GM12801 (cell line): ENCODE results near the gene LOC101059915.

Source experiments
- TF ChIP-seq, protein P1 (sequence below): IDR thresholded peaks from one replicate; pipeline ENCODE4 v1.5.1; 2011; ENCODE audit warnings: control low read depth; ENCODE audit not compliant: insufficient read length; ENCODE audit errors: extremely low read depth

Gene LOC101059915

DNA sequence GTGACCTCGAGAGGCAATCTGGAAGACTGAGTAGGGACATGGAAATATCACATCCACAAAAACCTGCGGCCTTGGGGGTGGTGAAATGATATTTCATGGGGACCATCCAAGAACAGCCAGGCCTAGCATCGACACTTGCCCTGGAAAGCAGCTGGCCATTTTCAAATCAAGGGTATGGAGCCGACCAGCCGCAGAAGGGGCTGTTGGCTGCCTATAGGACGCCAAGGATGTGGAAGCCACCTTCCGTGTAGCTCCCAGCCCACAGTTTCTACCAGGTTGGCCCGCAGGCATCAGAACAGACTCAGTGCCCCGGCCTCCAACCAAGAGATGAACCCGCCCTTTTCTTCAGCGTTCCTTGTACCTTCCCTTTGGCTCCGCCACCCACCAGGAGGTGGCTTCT lies 5.4 kb upstream of the LOC101059915 start:
- TF ChIP-seq, protein P1, sequence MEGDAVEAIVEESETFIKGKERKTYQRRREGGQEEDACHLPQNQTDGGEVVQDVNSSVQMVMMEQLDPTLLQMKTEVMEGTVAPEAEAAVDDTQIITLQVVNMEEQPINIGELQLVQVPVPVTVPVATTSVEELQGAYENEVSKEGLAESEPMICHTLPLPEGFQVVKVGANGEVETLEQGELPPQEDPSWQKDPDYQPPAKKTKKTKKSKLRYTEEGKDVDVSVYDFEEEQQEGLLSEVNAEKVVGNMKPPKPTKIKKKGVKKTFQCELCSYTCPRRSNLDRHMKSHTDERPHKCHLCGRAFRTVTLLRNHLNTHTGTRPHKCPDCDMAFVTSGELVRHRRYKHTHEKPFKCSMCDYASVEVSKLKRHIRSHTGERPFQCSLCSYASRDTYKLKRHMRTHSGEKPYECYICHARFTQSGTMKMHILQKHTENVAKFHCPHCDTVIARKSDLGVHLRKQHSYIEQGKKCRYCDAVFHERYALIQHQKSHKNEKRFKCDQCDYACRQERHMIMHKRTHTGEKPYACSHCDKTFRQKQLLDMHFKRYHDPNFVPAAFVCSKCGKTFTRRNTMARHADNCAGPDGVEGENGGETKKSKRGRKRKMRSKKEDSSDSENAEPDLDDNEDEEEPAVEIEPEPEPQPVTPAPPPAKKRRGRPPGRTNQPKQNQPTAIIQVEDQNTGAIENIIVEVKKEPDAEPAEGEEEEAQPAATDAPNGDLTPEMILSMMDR: no peak

DNA sequence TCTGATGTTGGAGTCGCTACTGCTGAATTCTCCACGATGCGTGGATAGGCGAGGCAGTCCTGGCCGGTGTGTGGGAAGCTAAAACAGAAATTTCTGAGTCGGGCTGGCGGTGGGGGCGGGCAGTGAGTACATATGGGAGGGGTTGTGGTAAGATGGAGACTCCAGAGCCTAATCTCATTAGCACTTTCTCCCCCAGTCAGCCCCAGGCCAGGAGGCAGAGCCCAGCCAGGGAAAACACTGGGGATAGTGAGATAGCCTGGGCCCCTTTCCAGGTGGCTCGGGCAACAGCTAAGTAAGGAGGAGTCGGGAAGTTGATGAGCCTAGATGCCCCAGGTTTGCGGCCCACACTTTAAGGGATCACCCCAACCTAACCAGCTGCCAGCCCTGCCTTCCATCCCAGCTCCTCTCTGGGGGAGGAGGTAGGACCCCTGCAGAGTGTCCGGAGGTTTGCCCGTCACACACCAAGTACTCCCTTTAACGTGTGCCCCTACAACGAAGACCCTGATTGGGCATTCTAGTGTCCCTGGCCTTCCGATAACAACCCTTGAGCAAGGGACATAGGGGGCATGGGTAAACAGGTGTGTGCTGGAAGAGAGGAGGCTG lies 2.4 kb upstream of the LOC101059915 start:
- TF ChIP-seq, protein P1: no peak

DNA sequence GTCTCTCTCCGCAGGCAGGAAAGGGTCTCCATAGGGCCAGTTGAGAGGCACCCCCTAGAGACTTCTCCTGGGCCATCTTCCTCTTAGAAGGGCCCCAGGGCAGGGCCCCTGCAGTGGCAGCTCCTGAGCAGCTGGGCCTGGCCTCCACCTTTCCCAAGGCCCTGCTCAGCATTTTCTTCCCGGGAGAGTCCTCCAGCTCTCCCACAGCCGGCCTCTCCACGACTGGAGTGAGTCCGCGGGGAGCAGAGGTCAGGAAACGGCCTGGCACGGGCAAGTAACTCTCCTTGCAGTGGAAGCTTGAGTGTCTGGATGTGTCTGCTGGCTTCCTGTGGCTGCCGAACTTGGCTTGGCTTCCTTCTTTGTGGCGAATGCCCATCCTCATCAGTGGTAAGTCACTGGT lies 1.6 kb upstream of the LOC101059915 start:
- TF ChIP-seq, protein P1: no peak

DNA sequence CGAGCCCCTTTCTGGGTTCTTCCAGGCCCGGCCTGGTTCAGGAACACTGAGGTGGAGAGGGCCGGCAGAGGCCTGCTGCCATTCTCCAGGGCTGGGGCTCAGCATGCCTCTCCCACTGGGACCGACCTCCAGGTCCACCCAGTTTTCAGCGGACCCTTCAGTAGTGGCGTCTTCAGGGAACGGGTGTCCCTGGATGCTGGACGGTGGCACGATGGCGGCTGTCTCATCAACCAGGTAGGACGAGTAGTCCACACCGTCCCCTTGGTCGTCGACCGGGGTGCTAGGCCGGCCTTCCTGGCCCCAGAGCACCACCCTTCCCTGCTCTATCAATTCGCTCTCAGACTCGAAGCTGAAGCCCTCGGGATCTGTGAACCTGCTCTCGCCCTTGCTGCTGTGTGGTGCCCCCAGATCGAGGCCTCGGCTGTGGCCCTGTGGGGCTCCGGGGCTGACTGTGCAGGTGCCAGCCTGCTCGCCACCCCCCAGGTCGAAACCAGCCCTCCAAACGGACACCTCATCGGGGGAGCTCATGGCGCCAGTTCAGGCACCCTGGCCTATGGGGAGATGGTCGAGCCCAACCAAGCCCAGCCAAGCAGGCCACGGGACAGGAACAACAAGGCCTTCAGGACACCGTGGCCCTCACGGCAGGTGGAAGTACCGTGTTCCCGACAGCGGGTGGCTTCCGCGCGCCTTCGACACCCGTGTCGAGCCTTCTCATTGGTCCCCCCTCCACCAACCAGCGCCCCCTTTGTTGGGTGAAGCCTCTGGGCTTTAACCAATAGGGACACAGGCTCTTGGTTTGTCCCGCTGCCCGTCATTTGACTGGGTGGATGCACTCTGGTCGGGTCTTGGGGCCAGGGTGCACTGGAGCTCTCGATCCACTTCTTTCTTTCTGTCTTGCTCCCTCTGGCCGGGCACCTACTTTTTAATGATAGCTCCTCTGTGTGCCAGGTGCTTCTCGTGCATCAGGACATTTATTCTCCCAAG lies 814 bp upstream of the LOC101059915 start:
- TF ChIP-seq, protein P1: no peak

DNA sequence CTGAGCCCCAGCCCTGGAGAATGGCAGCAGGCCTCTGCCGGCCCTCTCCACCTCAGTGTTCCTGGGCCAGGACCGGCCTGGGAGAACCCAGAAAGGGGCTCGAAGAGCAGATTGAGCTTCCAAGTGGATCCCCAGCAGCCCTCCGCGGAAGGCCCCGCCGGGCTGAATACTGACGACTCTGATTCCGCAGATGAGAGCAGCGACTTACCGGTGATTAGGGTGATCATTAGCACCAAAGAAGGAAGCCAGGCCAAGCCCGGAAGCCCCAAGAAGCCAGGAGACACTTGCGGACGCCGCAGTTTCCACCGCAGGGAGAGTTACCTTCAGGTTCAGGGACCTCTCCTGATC lies 876 bp downstream of the LOC101059915 start:
- TF ChIP-seq, protein P1: no peak

DNA sequence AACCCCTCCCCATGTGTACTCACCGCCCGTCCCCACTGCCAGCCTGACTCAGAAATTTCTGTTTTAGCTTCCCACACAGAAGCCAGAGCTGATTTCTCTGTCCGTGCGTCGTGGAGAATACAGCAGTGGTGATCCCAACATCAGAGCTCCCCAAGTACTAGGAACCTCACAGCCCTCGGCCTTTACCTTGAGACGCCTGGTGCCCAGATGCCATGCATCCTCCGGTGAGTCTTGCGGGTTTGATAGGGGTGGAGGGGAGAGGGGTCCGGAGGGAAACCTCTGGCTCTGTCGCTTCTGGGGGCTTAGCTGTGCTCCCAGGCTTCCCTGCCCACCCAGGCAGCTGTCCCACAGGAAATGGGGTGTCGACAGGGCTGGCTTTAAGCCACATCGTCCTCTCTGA lies 2.1 kb downstream of the LOC101059915 start:
- TF ChIP-seq, protein P1: no peak

DNA sequence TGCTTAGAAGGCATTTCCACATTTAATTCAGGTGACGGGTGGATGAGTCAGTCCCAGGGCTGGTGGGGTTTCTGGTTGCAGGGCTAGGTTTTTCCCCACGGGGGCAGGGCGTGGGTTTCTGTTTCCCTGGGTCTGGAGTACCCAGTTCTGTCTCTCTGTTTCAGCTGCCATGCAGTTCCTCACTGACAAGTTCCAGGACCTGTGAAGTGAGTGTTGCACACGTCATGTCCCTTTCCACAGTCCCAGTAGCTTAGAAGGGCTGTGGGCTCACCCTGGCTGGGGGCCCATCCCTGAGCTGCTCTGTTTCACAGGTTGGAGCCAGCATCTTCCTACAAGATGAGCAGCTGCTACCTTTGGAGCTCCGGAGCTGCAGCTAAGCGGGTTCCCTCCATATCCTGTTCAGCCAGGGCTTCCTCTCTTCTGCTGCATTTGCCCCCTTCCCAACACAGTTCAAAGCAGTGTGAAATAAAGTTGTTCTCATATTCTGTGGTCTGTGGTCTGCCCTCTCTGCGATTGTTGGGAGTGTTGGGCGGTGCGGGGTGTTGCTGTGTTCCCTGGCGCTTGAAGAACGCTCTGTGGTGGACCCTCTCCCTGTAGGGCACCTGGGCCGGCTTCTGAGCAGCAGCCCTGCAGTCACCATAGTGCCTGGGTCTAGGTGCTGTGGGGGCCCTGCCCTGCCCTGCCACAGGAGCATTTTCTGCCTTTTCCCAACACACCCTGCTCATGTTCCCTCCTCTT lies 3.9 kb downstream of the LOC101059915 start:
- TF ChIP-seq, protein P1: no peak
